ENCODE data around the gene HNRNPC. TPM values are rescaled to one million over a fixed set of nuclear protein-coding genes. Genes with fewer than 3 reads are reported as not detected.

Gene HNRNPC
- total and polyA plus RNA-seq, 2 experiments from 2014 or later = 584 to 674 TPM

DNA sequence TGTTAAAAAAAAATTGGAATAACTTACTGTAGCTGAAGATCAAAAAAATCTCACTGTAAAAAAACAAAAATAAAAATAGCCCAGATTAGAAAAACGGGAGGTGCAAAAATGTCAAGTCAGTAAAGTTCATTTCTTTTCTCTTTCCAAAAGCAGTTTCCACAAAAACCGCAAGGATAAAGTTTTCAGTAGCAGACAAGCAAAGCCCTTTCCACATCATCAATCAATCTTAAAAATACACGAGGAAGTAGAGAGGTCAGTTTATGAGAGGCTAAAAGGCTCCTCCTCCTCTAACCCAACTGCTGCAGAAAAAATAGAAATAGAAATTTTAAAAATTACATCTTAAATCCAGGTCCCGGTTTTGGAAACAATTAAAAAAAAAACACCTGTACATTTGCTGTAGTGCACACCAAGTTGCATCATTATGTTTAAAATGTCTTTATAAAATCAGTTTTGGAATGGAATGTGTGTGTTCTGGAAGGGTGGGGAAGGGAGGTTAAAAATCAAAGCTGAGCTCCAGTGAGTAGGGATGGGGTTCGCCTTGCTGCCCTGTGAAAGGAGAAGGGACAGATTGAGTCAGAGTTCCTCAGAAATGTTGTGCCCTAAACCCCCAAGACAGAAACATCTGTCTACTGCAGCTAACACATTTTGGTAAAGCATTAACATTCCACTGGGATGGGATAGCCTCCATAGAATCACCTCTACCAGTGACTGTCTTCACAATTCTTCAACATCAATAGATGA, 5.8 kb downstream of the HNRNPC start:
- H3K9me2 ChIP-seq (ENCODE audit: insufficient read depth) = no peaks in the 10 kb centered on the region
- peaks cover 66% of the 10 kb centered on the region for H3K4me1 ChIP-seq (ENCODE audit: insufficient read depth)
- no peak overlapping the region for H2AFZ ChIP-seq
- H3K27me3 ChIP-seq (replicated peaks; ENCODE audit: insufficient read depth) = no peaks in the 10 kb centered on the region
- peaks cover 99% of the 10 kb centered on the region for H3K79me2 ChIP-seq (ENCODE audit: insufficient read depth)
- peak overlapping the region; percentile 97 for H3K4me2 ChIP-seq (ENCODE audit: unreplicated experiment)
- WGBS, 2 experiments (ENCODE audit: low coverage in 1 of 2, low lambda C conversion rate in 2 of 2, missing lambda C conversion rate in 2 of 2) = 11 to 13% methylated on average over 5 of the region's 5 CpGs
- no peak for TF ChIP-seq EZH2phosphoT487 (IDR thresholded peaks at IDR 0.05; ENCODE audit: insufficient read depth, low read depth)
- TF ChIP-seq EZH2 (IDR thresholded peaks at IDR 0.05; ENCODE audit: insufficient read depth, poor library complexity, severe bottlenecking) = no peak
- peaks cover 80% of the 10 kb centered on the region for H3F3A ChIP-seq (ENCODE audit: insufficient read depth)
- no peaks in the 10 kb centered on the region for H3K9me3 ChIP-seq (ENCODE audit: low read depth)
- peak; percentile 50 for DNase-seq
- peak overlapping the region; percentile 32 for H3K4me3 ChIP-seq
- peaks cover 64% of the 10 kb centered on the region for H3K36me3 ChIP-seq (ENCODE audit: low read depth)
- peaks cover 71% of the 10 kb centered on the region for H4K20me1 ChIP-seq (ENCODE audit: insufficient read depth)
- in situ Hi-C loops (cut with MboI) = no loop called here
- peak overlapping the region; percentile 82 for H3K27ac ChIP-seq
- H3K9ac ChIP-seq = peak overlapping the region; percentile 99

DNA sequence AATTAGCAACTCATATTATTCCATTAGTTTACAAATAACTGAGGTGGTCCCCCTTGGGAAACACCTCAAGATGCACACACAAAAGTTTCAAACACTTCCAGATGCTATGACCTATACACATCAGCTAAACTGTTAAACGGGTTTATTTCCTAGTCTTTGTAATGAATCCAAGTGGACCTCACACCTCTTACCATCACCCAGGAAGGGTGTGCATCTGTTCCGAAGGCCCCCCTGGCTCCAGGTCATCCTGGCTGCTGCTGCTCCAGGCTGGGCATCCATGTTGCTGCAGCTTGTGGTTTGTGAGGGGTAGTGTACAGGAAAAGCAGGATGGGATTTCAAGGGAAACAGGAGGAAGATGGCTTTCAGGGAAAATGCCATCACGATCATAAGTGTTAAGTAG, 6.8 kb downstream of the HNRNPC start:
- H3K79me2 ChIP-seq (ENCODE audit: insufficient read depth) = peaks cover 99% of the 10 kb centered on the region
- peaks cover 76% of the 10 kb centered on the region for H3K4me1 ChIP-seq (ENCODE audit: insufficient read depth)
- no peaks in the 10 kb centered on the region for H3K9me3 ChIP-seq (ENCODE audit: low read depth)
- peak overlapping the region; percentile 99 for H3K9ac ChIP-seq
- H3K27me3 ChIP-seq (replicated peaks; ENCODE audit: insufficient read depth) = no peaks in the 10 kb centered on the region
- no peak overlapping the region for H3K4me3 ChIP-seq
- H3K27ac ChIP-seq = peak overlapping the region; percentile 82
- peaks cover 64% of the 10 kb centered on the region for H3K36me3 ChIP-seq (ENCODE audit: low read depth)
- H3F3A ChIP-seq (ENCODE audit: insufficient read depth) = peaks cover 76% of the 10 kb centered on the region
- in situ Hi-C loops (cut with MboI) = no loop called here
- no peak for DNase-seq
- H3K4me2 ChIP-seq (ENCODE audit: unreplicated experiment) = peak overlapping the region; percentile 97
- no peaks in the 10 kb centered on the region for H3K9me2 ChIP-seq (ENCODE audit: insufficient read depth)
- no peak for TF ChIP-seq EZH2phosphoT487 (IDR thresholded peaks at IDR 0.05; ENCODE audit: insufficient read depth, low read depth)
- no peak for TF ChIP-seq EZH2 (IDR thresholded peaks at IDR 0.05; ENCODE audit: insufficient read depth, poor library complexity, severe bottlenecking)
- 41 to 43% methylated on average over 3 of the region's 3 CpGs for WGBS, 2 experiments (ENCODE audit: low coverage in 1 of 2, low lambda C conversion rate in 2 of 2, missing lambda C conversion rate in 2 of 2)
- peaks cover 67% of the 10 kb centered on the region for H4K20me1 ChIP-seq (ENCODE audit: insufficient read depth)
- H2AFZ ChIP-seq = no peak overlapping the region

DNA sequence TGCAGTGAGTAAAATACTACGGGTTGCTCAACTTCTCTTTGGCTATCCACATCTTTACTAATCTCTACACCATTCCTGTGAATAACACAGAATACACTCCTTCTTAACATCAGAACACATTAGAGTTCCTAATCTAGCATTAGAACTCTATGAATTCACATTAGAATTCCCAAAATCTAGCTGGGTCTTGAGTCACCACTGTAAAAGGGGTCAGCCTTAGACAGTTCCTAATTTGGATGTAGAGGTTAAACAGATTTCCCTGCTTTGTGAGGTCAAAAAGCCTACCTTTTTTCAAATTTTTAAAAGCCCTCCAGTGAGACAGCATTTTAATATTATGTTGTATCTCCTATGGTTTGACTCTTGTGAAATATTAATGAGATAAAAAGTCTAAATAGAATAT, 7.4 kb downstream of the HNRNPC start:
- H3K79me2 ChIP-seq (ENCODE audit: insufficient read depth) = peaks cover 99% of the 10 kb centered on the region
- H3F3A ChIP-seq (ENCODE audit: insufficient read depth) = peaks cover 78% of the 10 kb centered on the region
- no peak for DNase-seq
- peaks cover 70% of the 10 kb centered on the region for H3K36me3 ChIP-seq (ENCODE audit: low read depth)
- peak overlapping the region; percentile 13; the same call in 1 of the 2 replicates for H3K9ac ChIP-seq
- in situ Hi-C loops (cut with MboI) = no loop called here
- H4K20me1 ChIP-seq (ENCODE audit: insufficient read depth) = peaks cover 66% of the 10 kb centered on the region
- no peaks in the 10 kb centered on the region for H3K9me2 ChIP-seq (ENCODE audit: insufficient read depth)
- TF ChIP-seq EZH2 (IDR thresholded peaks at IDR 0.05; ENCODE audit: insufficient read depth, poor library complexity, severe bottlenecking) (no peak), EZH2phosphoT487 (IDR thresholded peaks at IDR 0.05; ENCODE audit: insufficient read depth, low read depth) (no peak)
- peaks cover 82% of the 10 kb centered on the region for H3K4me1 ChIP-seq (ENCODE audit: insufficient read depth)
- H3K4me3 ChIP-seq = no peak overlapping the region
- peak overlapping the region; percentile 97 for H3K4me2 ChIP-seq (ENCODE audit: unreplicated experiment)
- H3K27me3 ChIP-seq (replicated peaks; ENCODE audit: insufficient read depth) = no peaks in the 10 kb centered on the region
- WGBS, 2 experiments (ENCODE audit: low coverage in 1 of 2, low lambda C conversion rate in 2 of 2, missing lambda C conversion rate in 2 of 2) = 45 to 57% methylated on average over 1 of the region's 1 CpG
- peak overlapping the region; percentile 82 for H3K27ac ChIP-seq
- no peaks in the 10 kb centered on the region for H3K9me3 ChIP-seq (ENCODE audit: low read depth)
- no peak overlapping the region for H2AFZ ChIP-seq

DNA sequence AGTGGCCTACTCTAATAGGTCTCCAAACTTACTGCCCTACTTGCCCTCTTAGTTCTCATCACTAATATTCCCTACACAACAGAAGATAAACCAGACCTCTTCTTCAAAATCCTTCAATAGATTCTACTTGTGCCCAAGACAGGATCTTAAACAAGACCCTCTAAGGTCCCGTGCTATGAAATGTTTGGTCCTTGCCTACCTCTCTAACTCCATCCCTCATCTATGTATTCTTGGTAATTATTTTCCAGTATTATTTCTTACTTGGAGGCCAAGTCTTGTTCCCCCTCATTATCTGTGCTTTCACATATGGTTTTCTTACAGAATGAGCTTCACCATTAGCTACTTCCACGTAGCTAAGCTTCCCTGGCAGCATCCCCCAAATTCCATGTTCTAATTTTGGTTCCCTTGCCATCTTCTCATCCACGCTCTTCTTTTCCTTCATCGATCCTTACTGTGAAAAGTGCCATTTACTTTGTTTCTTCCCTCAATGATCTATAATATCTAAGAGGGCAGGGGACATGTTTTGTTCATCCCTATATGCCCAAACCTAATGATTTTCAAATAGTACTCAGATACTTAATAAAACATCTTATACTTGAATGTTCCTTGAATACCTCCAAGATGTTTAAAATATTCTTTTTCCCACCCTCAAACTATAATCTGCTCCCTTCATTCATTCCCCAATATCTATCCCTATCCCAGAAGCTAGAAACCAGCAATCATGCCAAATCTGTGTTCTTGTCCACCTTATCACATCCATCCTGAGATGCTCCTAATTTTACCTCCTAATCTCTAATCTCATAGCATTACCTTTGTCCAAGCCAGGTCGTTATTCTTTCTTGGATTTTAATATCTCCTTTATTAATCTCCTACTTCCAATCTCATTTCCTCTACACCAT, 10.1 kb downstream of the HNRNPC start:
- Histone ChIP-seq H3K9me3 (ENCODE audit: low read depth) (no peaks in the 10 kb centered on the region), H4K20me1 (ENCODE audit: insufficient read depth) (peaks cover 63% of the 10 kb centered on the region), H3K27ac (no peak overlapping the region), H3F3A (ENCODE audit: insufficient read depth) (peaks cover 78% of the 10 kb centered on the region), H3K79me2 (ENCODE audit: insufficient read depth) (peaks cover 99% of the 10 kb centered on the region), H2AFZ (no peak overlapping the region), H3K9ac (no peak overlapping the region), H3K4me3 (no peak overlapping the region), H3K9me2 (ENCODE audit: insufficient read depth) (no peaks in the 10 kb centered on the region), H3K36me3 (ENCODE audit: low read depth) (peaks cover 75% of the 10 kb centered on the region), H3K4me1 (ENCODE audit: insufficient read depth) (peaks cover 75% of the 10 kb centered on the region), H3K4me2 (ENCODE audit: unreplicated experiment) (no peak overlapping the region), H3K27me3 (replicated peaks; ENCODE audit: insufficient read depth) (no peaks in the 10 kb centered on the region)
- in situ Hi-C loops (cut with MboI) = no loop called here
- TF ChIP-seq EZH2 (IDR thresholded peaks at IDR 0.05; ENCODE audit: insufficient read depth, poor library complexity, severe bottlenecking) (no peak), EZH2phosphoT487 (IDR thresholded peaks at IDR 0.05; ENCODE audit: insufficient read depth, low read depth) (no peak)
- no peak for DNase-seq
- WGBS, 2 experiments (ENCODE audit: low coverage in 1 of 2, low lambda C conversion rate in 2 of 2, missing lambda C conversion rate in 2 of 2) = 71 to 72% methylated on average over 5 of the region's 5 CpGs
